ENCODE results near the gene PLB1. TPM values are rescaled to one million over a fixed set of nuclear protein-coding genes. Genes with fewer than 3 reads are reported as not detected.
"Not testable (repeated sequence)": the region's sequence is repeated elsewhere in the genome, so short reads cannot be mapped to it uniquely, and the experiment has no call there.

Gene PLB1
- total RNA-seq, 1 experiment from 2014 or later: 0.44 TPM

- no peaks in the 10 kb centered on the region for H3K4me1 Mint-ChIP-seq
- no peak for TF ChIP-seq SMAD4 (CRISPR knock-in tag; IDR thresholded peaks at IDR 0.05)
- TF ChIP-seq ZNF425 (CRISPR knock-in tag; conservative IDR thresholded peaks at IDR 0.05): no peak
- no peak for TF ChIP-seq JUN (CRISPR knock-in tag; IDR thresholded peaks at IDR 0.05)
- TF ChIP-seq FOXJ3 (CRISPR knock-in tag; IDR thresholded peaks at IDR 0.05; ENCODE audit: borderline replicate concordance): no peak
- TF ChIP-seq ZNF416 (CRISPR knock-in tag; IDR thresholded peaks at IDR 0.05): no peak
- TF ChIP-seq GABPB1 (CRISPR knock-in tag; IDR thresholded peaks at IDR 0.05): no peak
- no peak for TF ChIP-seq JAZF1 (CRISPR knock-in tag; IDR thresholded peaks at IDR 0.05)
- TF ChIP-seq ZNF281 (CRISPR knock-in tag; IDR thresholded peaks at IDR 0.05): no peak
- TF ChIP-seq GTF2I (CRISPR knock-in tag; conservative IDR thresholded peaks at IDR 0.05): no peak
- no peak for TF ChIP-seq GRHL2 (CRISPR knock-in tag; IDR thresholded peaks at IDR 0.05; ENCODE audit: insufficient replicate concordance, severe bottlenecking)
- TF ChIP-seq ESRRA (CRISPR knock-in tag; IDR thresholded peaks at IDR 0.05; ENCODE audit: borderline replicate concordance): no peak
- no peak for TF ChIP-seq E2F1 (CRISPR knock-in tag; IDR thresholded peaks at IDR 0.05)
- TF ChIP-seq PRRX2 (CRISPR knock-in tag; IDR thresholded peaks at IDR 0.05): no peak
- TF ChIP-seq CREB1 (CRISPR knock-in tag; IDR thresholded peaks at IDR 0.05): no peak
- ChIA-PET POLR2A (no interaction called here), CTCF (no interaction called here)
- H3K27ac Mint-ChIP-seq: no peak overlapping the region
- H3K36me3 Mint-ChIP-seq: no peaks in the 10 kb centered on the region; the same call in 1 of the 2 replicates
- DNase-seq (ENCODE audit: low spot score): no peak
- peaks cover 28% of the 10 kb centered on the region for H3K9me3 Mint-ChIP-seq
- H3K4me3 Mint-ChIP-seq: no peak overlapping the region
- H3K27me3 Mint-ChIP-seq (ENCODE audit: low read depth): no peaks in the 10 kb centered on the region; the same call in 1 of the 2 replicates
- peak; percentile 57 for ATAC-seq
These were observed 24.6 kb upstream of the PLB1 start for GRCh38 chr2:28471214-28471613.

GRCh38 chr2:28471701-28472236, 24.1 kb upstream of the PLB1 start:
- POLR2A ChIA-PET: no interaction called here
- peaks cover 28% of the 10 kb centered on the region for H3K9me3 Mint-ChIP-seq
- DNase-seq (ENCODE audit: low spot score) (no peak), ATAC-seq (no peak)
- H3K27ac Mint-ChIP-seq: no peak overlapping the region
- no peak overlapping the region for H3K4me3 Mint-ChIP-seq
- TF ChIP-seq CREM (CRISPR knock-in tag; IDR thresholded peaks at IDR 0.05) (no peak), ZNF532 (CRISPR knock-in tag; IDR thresholded peaks at IDR 0.05; ENCODE audit: borderline replicate concordance) (no peak), NFE2L1 (CRISPR knock-in tag; IDR thresholded peaks at IDR 0.05) (no peak), ZNF317 (CRISPR knock-in tag; IDR thresholded peaks at IDR 0.05; ENCODE audit: borderline replicate concordance, low read depth) (no peak), ZNF232 (CRISPR knock-in tag; IDR thresholded peaks at IDR 0.05) (no peak)
- H3K36me3 Mint-ChIP-seq: no peaks in the 10 kb centered on the region; the same call in 1 of the 2 replicates
- CTCF ChIA-PET: no interaction called here
- H3K27me3 Mint-ChIP-seq (ENCODE audit: low read depth): no peaks in the 10 kb centered on the region; the same call in 1 of the 2 replicates
- no peaks in the 10 kb centered on the region for H3K4me1 Mint-ChIP-seq

- POLR2A ChIA-PET; DNase-seq (ENCODE audit: low spot score); H3K4me1 Mint-ChIP-seq; H3K27me3 Mint-ChIP-seq (ENCODE audit: low read depth); CTCF ChIA-PET; H3K27ac Mint-ChIP-seq; H3K4me3 Mint-ChIP-seq; H3K36me3 Mint-ChIP-seq; ATAC-seq: not testable (repeated sequence)
- H3K9me3 Mint-ChIP-seq: peaks cover 28% of the 10 kb centered on the region
These were observed 23.2 kb upstream of the PLB1 start for GRCh38 chr2:28472641-28473040.
